ENCODE results near the gene ZNF33B. TPM values are rescaled to one million over a fixed set of nuclear protein-coding genes. Genes with fewer than 3 reads are reported as not detected.

ZNF33B gene
- total RNA-seq, 2 donors from 2014 or later, result 19.5 to 25.1 TPM

DNA sequence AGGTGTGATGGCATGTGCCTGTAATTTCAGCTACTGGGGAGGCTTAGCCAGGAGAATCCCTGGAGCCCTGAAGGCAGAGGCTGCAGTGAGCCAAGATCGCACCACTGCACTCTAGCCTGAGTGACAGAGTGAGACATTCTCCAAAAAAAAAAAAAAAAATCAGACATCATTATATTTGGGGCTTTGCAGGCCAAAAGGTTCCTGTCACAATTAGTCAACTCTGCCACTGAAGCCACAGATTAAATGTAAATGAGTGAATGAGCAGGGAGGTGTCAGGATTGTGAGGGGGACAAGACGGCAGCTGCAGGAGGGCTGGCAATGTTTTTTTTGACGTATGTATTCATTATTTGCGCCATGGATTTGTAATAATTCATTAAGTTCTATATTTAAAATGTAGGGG is 3.3 kb downstream of the ZNF33B start:
- DNase-seq, result no peak
- Histone ChIP-seq H3K9ac (ENCODE audit: low read depth in 2 of 2, low read length in 2 of 2) (no peak overlapping the region), H3K36me3 (no peaks in the 10 kb centered on the region), H3K27ac (no peak overlapping the region), H3K4me3 (no peak overlapping the region), H3K27me3 (no peaks in the 10 kb centered on the region), H3K4me1 (no peaks in the 10 kb centered on the region), H3K9me3 (no peaks in the 10 kb centered on the region)
- TF ChIP-seq, protein P1, sequence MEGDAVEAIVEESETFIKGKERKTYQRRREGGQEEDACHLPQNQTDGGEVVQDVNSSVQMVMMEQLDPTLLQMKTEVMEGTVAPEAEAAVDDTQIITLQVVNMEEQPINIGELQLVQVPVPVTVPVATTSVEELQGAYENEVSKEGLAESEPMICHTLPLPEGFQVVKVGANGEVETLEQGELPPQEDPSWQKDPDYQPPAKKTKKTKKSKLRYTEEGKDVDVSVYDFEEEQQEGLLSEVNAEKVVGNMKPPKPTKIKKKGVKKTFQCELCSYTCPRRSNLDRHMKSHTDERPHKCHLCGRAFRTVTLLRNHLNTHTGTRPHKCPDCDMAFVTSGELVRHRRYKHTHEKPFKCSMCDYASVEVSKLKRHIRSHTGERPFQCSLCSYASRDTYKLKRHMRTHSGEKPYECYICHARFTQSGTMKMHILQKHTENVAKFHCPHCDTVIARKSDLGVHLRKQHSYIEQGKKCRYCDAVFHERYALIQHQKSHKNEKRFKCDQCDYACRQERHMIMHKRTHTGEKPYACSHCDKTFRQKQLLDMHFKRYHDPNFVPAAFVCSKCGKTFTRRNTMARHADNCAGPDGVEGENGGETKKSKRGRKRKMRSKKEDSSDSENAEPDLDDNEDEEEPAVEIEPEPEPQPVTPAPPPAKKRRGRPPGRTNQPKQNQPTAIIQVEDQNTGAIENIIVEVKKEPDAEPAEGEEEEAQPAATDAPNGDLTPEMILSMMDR (IDR thresholded peaks at IDR 0.05), result no peak
- intact Hi-C loops (cut with DNase I), result no loop called here

DNA sequence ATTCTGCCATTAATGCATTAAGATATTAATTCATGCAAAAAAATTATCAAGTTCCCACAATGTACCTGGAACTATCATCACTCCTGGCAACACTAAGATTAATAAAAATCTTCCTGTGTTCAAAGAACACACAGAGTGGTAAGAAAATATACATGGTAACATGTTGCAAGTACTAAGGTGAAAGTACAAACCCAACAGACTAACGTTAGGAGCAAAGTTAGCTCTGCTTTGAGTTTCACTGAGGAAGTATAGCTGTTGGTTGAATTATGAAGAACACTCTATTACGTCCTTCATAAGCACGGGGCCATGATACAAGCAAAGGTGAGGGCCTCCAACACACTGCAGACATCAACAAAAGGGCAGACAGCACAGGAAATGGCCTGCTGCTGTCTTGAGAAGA is 5.8 kb downstream of the ZNF33B start:
- H3K36me3 ChIP-seq, result no peaks in the 10 kb centered on the region
- H3K27ac ChIP-seq, result no peak overlapping the region
- intact Hi-C loops (cut with DNase I), result no loop called here
- H3K9me3 ChIP-seq, result no peaks in the 10 kb centered on the region
- H3K27me3 ChIP-seq, result no peaks in the 10 kb centered on the region
- TF ChIP-seq, protein P1 (IDR thresholded peaks at IDR 0.05), result no peak
- H3K4me3 ChIP-seq, result no peak overlapping the region
- no peaks in the 10 kb centered on the region for H3K4me1 ChIP-seq
- no peak overlapping the region for H3K9ac ChIP-seq (ENCODE audit: low read depth in 2 of 2, low read length in 2 of 2)
- no peak for DNase-seq

DNA sequence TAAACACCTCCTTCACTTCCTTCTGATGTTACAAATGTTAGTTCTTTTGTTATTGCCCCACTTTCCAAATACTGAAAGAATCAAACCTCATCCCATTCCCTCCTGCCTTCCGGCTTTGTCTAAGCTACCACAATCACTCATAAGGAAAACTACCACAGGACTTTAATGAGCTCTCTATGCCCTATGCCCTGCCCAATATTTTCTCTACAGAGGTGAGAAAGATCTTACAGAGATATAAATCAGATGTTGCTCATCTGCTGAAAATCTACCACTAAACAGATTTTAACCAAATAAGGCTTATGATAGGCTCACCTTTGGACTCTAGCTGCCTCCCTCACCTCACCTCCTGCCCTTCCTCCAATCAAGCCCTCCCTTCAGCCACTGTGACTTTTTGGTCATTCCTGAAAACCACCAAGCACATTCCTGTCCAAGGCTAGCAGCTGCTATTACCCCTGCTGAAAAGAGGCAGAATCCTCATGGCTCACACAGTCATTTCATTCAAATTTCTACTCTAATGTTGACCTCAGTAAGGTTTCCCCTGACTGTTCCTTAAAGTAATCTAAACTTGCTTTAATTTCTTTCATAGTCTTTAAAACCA is 7.7 kb downstream of the ZNF33B start:
- Histone ChIP-seq H3K4me1 (no peaks in the 10 kb centered on the region), H3K4me3 (no peak overlapping the region), H3K36me3 (no peaks in the 10 kb centered on the region), H3K27me3 (no peaks in the 10 kb centered on the region), H3K27ac (no peak overlapping the region), H3K9me3 (no peaks in the 10 kb centered on the region), H3K9ac (ENCODE audit: low read depth in 2 of 2, low read length in 2 of 2) (no peak overlapping the region)
- TF ChIP-seq, protein P1 (IDR thresholded peaks at IDR 0.05), result no peak
- intact Hi-C loops (cut with DNase I), result no loop called here
- DNase-seq, result no peak

DNA sequence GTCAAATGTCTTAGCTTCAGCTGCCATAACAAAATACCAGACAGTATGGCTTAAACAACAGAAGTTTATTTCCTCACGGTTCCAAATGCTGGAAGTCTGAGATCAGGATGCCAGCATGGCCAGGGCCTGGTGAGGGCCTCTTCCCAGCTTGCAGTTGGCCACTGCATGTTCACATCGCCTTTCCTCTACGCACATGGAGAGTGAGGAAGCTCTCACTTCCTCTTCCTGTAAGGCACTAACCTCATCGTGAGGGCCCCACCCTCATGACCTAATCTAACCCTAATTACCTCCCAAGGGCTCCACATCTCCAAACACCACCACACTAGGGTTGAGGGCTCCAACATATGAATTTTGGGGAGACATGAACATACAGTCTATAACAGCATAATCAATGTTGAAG is 14.4 kb downstream of the ZNF33B start:
- intact Hi-C loops (cut with DNase I), result no loop called here
- Histone ChIP-seq H3K27me3 (no peaks in the 10 kb centered on the region), H3K4me1 (no peaks in the 10 kb centered on the region), H3K4me3 (no peak overlapping the region), H3K9ac (ENCODE audit: low read depth in 2 of 2, low read length in 2 of 2) (no peak overlapping the region), H3K36me3 (no peaks in the 10 kb centered on the region), H3K9me3 (no peaks in the 10 kb centered on the region), H3K27ac (no peak overlapping the region)
- DNase-seq, result no peak
- TF ChIP-seq, protein P1 (IDR thresholded peaks at IDR 0.05), result no peak

DNA sequence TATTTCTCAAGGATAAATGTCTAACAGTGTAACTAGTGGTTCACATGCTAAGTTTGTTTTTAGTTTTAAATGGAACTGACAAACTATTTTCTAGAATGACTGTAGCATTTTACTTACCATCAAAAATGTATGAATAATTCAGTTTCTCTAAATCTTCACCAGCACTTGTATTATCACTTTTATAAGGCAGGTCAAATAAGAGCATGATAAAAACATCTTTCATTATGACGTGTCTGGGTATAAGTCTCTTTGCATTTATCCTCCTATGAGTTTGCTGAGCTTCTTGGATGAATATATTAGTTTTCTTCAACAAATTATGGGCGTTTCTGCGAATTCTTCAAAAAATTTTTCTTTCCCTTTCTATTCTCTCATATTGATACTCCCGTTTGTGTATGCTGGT is 19.9 kb downstream of the ZNF33B start:
- Histone ChIP-seq H3K36me3 (no peaks in the 10 kb centered on the region), H3K27ac (no peak overlapping the region), H3K9me3 (no peaks in the 10 kb centered on the region), H3K4me3 (no peak overlapping the region), H3K27me3 (no peaks in the 10 kb centered on the region), H3K4me1 (no peaks in the 10 kb centered on the region), H3K9ac (ENCODE audit: low read depth in 2 of 2, low read length in 2 of 2) (no peak overlapping the region)
- no peak for DNase-seq
- intact Hi-C loops (cut with DNase I), result no loop called here
- TF ChIP-seq, protein P1 (IDR thresholded peaks at IDR 0.05), result no peak

Data from colonic mucosa (tissue), 4 donors.